Measurements from ENCODE around the gene SBF1.

The SBF1 gene

DNA sequence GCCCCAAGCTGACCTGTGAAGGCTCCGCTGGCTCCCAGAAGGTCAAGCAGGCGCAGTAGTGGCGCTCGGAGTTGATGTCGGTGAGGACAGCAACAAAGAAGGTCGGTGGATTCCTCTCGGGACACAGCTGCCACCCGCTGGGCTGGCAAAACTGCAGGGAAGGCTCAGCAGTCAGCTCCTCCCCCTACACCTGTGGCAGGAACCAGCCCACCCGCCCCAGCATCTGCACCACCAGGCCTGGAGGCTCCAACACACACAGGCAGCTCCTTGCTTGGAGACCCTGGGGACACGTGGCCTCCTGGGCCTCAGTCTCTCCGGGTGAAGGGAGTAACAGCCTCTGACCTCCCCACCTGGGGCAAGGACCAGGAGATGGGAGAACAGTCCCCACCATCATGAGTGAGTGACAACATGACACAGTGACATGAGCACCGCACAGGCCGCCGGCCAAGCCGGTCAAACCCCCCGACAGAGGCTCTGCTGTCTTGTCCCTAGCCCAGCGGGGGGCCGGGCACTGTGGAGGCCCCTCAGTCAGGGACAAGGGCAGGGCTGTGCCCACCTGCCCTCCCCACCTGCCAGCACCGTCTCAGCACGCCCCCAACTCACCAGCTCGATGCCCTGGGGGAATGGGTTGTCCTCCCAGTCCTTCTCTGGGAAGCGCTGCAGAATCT, 6.9 kb downstream of the SBF1 start:
- DNase-seq (ENCODE audit: low spot score) = no peak

- no peak for DNase-seq (ENCODE audit: low spot score)
Observed at GRCh38 chr22:50467341-50467740, 7.5 kb downstream of the SBF1 start.

DNA sequence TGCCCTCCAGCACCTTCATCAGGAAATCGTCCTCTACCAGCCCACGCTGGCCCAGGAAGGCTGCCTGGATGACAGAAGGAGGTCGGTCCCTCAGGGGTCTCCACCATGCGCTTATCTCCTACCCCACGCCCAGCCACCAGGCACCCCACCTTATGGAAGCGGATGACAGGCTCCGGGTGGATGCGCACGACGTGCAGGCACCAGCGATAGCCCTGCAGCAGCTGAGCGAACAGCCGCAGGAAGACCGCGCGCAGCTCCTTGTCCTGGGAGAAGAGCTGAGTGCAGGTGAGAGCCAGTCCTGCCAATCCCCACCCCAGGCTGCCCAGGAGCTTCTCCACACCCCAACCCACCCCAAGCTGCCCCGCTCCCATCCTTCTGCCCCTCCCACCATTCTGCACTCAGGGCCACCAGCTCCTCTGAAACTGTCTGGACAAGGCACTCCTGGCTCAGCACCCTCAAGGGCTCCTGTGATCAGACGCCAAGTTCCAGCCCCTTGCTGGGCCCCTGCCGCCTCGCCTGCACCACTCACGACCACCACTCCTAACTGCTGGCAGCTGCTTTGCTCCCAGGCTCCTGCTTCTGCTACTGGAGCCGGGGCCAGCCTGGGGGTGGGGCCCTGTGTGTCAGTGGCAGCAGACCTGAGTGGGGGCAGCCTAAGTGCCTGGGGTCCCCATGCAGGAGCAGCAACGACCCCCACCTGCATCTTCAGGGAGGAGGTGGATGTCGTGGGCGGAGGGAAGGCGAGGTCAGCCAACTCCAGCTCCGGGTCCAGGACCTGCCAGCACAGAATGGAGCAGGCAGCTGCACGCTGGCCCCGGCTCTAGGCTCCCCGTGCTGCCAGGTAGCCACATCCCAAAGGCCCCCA, 9.5 kb downstream of the SBF1 start:
- DNase-seq (ENCODE audit: low spot score) = no peak

DNA sequence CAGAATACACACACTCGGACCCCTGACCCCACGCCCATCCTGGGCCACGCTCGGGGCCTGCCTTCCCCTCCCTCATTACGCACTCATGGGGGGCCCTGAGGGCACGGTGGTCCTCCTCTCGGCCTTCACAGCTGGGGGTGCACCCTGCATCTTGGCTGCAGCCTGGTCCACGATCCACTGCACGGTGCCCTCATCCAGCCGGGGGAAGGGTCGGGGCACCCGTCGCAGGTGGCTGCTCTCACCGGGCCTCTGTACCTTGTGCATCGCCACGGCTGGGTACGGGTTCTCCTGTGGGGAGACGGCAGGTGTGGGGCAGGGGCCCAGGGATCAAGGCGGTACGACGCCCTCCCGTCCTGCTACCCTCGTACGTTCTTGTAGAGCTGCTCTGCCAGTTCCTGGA, 10.4 kb downstream of the SBF1 start:
- DNase-seq (ENCODE audit: low spot score) = no peak

DNA sequence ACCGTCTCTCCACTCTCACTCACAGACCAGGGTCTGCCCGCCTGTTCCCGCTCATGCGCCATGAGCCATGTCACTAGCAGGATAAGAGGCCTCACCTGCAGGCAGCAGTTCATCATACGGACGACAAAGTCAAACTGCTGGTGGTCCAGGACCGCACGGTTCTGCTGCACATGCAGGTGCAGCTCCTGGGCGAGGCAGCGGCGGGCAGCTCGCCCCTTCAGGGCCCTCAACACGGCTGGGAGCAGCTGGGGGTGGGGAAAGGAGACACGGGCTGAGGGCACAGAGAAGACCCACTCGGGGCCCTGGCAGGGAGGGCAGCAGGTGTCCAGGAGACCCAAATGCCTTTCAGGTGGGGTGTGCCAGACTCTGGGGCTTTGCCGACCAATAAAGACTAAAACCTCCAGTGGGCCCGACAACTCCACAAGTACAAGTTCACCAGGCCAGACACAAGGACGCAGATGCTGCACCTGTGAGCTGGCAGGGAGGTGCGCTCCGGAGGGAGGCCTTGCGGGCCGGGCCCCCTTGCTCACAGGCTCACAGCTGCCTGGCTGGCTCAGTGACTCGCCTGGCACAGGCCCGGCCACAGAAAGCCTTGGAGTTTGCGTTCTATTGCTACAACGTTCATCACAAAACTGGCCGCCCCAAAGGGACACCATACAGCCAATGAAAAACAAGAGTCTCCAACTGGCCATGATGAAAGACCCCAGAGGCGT, 11.5 kb downstream of the SBF1 start:
- no peak for DNase-seq (ENCODE audit: low spot score)

GRCh38 chr22:50461979-50462540, 12.8 kb downstream of the SBF1 start:
- no peak for DNase-seq (ENCODE audit: low spot score)

DNA sequence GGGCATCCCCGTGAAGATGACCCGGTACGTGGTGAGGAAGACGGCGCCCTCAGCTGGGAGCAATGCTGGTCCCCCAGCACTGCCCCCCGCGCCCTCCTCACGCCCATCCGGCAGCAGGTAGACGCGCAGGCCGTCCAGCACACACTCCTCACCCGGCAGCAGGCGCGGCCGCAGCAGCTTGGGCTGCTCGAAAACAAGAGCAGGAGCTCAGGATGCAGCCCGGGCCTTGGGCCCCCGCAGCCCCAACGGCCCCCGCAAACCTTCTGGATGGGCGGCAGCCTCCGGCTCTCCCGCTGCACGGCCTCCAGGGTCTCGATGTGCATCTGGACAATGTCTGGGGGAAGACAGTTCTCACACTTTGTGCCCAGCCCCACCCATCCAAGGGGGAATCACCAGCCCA, 13.3 kb downstream of the SBF1 start:
- no peak for DNase-seq (ENCODE audit: low spot score)

- DNase-seq (ENCODE audit: low spot score) = no peak
Observed at GRCh38 chr22:50460938-50461337, 13.9 kb downstream of the SBF1 start.

GRCh38 chr22:50459496-50460140, 15.2 kb downstream of the SBF1 start:
- no peak for DNase-seq (ENCODE audit: low spot score)

- DNase-seq (ENCODE audit: low spot score) = no peak
Observed at GRCh38 chr22:50459016-50459415, 15.8 kb downstream of the SBF1 start.

DNA sequence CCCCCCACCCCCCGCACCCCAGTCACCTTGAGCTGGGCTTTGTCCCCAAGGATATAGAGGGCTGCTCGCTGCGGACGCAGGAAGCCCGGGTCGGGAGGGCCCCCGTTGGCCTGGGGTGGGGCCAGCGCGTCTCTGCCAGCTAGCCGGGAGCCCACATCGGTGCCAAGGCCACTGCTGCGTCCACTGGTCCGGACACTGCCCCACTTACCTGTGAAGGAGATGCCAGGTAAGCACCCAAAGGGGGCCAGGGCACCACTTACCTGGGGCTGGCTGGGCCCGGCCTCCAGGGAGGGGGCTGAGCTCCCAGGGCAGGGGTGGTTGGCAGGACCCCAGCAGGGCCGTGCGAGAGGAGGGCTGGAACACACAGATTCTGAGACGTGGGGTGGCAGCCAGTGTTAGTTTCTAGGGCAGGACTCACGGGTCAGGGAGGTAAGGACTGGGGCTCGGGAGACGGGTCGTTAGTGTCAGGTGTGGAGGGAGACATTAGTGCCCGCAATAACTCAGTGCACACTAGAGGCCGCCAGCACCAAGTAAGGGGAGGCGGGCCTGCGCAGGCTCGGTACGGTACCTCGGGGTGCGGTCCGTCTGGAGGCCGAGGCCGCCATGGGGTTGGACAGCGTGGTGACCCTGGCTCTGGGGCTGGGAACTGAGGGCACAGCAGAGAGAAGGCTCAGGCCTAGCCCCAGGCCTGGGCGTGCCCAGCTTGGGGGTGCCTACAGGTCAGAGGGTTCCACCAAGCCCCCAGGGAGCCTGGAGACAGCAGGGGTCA, 18.2 kb downstream of the SBF1 start:
- DNase-seq (ENCODE audit: low spot score) = no peak

DNA sequence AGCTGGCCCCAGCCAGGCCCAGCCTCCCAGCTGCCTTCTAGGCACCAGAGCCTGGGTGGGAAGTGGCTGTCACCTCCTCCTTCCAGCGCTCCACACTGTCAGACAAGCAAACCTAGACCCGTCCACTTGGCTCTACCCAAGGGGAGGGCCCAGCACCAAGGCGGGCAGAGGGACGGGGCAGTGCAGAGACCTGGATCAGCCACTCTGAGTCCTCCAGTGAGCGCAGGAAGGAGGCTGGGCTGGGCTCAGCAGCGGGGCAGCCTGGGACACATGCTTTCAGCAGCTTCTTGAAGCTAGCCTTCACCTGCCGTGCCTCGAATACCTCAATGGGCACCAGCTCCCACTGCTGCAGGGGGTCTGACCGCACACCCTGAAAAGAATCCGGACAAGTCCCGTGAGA, 18.8 kb downstream of the SBF1 start:
- no peak for DNase-seq (ENCODE audit: low spot score)

DNA sequence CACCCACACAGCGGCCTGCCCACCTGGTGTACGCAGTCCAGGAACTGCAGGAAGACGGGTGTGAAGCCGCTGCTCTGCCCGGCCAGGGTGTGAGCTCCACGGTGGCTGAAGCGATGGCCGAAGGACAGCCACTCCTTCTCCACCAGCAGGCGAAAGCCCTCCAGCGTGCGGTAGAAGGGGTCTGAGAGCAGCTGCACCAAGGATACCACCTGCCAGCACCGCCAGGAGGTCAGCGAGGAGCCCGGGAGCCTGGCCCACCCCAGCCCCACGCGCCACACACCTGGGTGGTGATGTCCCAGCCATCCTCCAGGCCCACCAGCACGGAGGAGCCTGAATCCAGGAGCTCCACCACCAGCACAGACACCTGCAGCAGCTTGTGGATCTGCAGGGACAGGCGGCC, 19.6 kb downstream of the SBF1 start:
- no peak for DNase-seq (ENCODE audit: low spot score)

GRCh38 chr22:50454556-50455075, 20.2 kb downstream of the SBF1 start:
- no peak for DNase-seq (ENCODE audit: low spot score)

GRCh38 chr22:50452649-50453048, 22.2 kb downstream of the SBF1 start:
- DNase-seq (ENCODE audit: low spot score) = no peak

GRCh38 chr22:50447576-50448551, 27.0 kb downstream of the SBF1 start:
- no peak for DNase-seq (ENCODE audit: low spot score)

DNA sequence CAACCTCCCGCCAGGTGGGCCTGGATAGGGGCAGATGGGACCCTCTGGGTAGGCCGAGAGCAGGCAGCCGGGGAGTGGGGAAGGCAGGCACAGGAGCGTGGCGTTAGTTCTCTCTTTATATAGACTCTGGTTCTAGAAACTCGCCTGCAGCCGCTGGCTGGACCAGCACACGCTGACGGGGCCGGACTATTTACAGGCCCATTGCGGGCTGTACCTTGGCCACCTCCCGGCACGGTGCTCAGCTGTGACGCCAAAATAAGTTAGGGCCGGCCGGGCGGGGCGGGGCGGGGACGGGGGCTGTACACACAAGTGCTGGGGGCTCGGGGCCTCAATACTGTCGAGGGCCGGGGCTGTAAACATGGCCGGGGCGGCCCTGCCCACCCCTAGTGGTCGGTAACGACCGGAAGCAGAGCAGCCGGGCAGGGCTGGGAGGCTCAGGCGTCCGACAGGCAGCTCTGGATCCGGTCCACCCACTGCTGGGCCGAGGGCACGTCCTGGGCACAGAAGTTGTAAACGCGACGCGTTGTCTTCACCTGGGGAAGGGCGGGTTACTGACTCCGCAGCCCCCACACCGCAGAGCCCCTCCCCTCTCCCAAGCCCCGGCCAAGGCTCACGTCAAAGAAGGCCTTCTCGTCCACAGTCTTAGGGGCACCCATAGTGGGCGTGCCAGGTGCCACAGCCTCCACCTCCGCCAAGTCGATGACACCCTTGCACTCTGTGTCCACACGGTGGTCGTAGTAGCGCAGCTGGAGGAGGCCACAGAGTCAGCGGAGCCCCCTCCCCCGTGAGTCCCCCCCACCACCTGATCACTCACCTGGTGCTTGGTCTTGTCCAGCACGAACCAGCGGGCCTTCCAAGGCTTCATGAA, 27.9 kb downstream of the SBF1 start:
- no peak for DNase-seq (ENCODE audit: low spot score)

- DNase-seq (ENCODE audit: low spot score) = peak; percentile 37
Observed at GRCh38 chr22:50445880-50446707, 28.7 kb downstream of the SBF1 start.
